22Rv1 (cell line): ENCODE results near the gene ARMC9.

ENCODE experiments used
- ZFX ChIP-seq: fragments of 450-650 bp; IDR thresholded peaks from 2 replicates; pipeline ENCODE4 v1.6.1; 2017; ENCODE audit warnings: antibody characterized with exemption, borderline replicate concordance
- TF ChIP-seq, protein P1 (sequence below): fragments of 450-650 bp; IDR thresholded peaks from 2 replicates; pipeline ENCODE4 v1.5.1; 2017; ENCODE audit warnings: mild to moderate bottlenecking

DNA sequence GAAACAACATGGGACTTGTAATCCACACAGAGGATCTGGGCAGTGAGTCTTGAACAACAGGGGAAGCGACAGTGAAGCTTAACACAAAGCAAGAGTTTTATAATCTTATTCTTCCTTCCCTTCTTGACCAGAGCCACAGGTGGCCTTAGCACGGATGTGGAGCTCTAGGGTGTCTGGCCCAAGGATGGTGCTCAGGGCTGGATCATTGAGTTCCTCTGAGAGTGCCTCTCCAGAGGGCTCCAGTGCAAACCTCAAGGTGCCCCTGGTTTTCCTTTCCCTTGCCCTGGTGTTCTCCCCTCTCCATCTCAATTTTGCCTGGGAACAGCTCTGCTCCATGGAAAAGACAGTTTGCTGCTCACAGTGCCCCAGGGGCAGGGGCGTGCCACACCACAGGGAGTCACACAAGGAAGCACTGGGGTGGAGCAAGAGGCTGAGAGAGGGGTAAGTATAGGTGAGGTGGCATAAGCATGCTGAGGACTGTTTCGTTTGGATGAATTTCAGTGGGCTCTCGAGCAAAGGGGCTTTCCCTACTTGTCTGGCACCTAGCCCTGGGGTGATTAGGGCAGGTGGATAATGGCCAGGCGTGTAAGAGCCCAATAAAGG, 108.5 kb downstream of the ARMC9 start:
- TF ChIP-seq, protein P1, sequence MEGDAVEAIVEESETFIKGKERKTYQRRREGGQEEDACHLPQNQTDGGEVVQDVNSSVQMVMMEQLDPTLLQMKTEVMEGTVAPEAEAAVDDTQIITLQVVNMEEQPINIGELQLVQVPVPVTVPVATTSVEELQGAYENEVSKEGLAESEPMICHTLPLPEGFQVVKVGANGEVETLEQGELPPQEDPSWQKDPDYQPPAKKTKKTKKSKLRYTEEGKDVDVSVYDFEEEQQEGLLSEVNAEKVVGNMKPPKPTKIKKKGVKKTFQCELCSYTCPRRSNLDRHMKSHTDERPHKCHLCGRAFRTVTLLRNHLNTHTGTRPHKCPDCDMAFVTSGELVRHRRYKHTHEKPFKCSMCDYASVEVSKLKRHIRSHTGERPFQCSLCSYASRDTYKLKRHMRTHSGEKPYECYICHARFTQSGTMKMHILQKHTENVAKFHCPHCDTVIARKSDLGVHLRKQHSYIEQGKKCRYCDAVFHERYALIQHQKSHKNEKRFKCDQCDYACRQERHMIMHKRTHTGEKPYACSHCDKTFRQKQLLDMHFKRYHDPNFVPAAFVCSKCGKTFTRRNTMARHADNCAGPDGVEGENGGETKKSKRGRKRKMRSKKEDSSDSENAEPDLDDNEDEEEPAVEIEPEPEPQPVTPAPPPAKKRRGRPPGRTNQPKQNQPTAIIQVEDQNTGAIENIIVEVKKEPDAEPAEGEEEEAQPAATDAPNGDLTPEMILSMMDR = no peak
- TF ChIP-seq ZFX = no peak
